Aorta (tissue), 5 donors: ENCODE data around the gene CD247. TPM values are rescaled to one million over a fixed set of nuclear protein-coding genes. Genes with fewer than 3 reads are reported as not detected.

Experiments used
- ATAC-seq: fragments of 200-7000 bp; cut with Tn5 transposase; one replicate; pipeline ENCODE4 v1.9.1; 2022; ENCODE audit warnings: moderate library complexity; ENCODE audit not compliant: low FRiP score
- DNase-seq, 2 donors: peaks; one replicate each; pipeline ENCODE4 v3.0.0-alpha.2; 2020
- H3K27ac ChIP-seq, 2 donors: one replicate each; pipeline ENCODE4 v1.5.1; 2013; ENCODE audit warnings: low read length in 2 of 2, mild to moderate bottlenecking in 2 of 2, moderate library complexity in 2 of 2, control low read depth in 1 of 2, inconsistent platforms in 1 of 2, low read depth in 1 of 2
- H3K27me3 ChIP-seq, 2 donors: one replicate each; pipeline ENCODE4 v1.6.1; 2013; ENCODE audit warnings: control low read depth in 1 of 2, low read length in 1 of 2, mild to moderate bottlenecking in 1 of 2, moderate library complexity in 1 of 2; ENCODE audit not compliant: insufficient read depth in 2 of 2, control insufficient read depth in 1 of 2
- H3K36me3 ChIP-seq, 2 donors: one replicate each; pipeline ENCODE4 v1.6.1; 2013; ENCODE audit warnings: control low read depth in 1 of 2, low read length in 1 of 2, mild to moderate bottlenecking in 1 of 2; ENCODE audit not compliant: insufficient read depth in 2 of 2, control insufficient read depth in 1 of 2
- H3K4me1 ChIP-seq, 2 donors: one replicate each; pipeline ENCODE4 v1.6.1; 2013; ENCODE audit warnings: low read length in 2 of 2, control low read depth in 1 of 2, mild to moderate bottlenecking in 1 of 2, moderate library complexity in 1 of 2; ENCODE audit not compliant: insufficient read depth in 2 of 2, control insufficient read depth in 1 of 2
- H3K4me3 ChIP-seq, 2 donors: one replicate each; pipeline ENCODE4 v1.5.1; 2013; ENCODE audit warnings: low read length in 2 of 2, control low read depth in 1 of 2, mild to moderate bottlenecking in 1 of 2
- H3K9me3 ChIP-seq: one replicate; pipeline ENCODE4 v1.6.1; 2013; ENCODE audit warnings: mild to moderate bottlenecking, low read length; ENCODE audit not compliant: control insufficient read depth
- WGBS, 2 donors: extraction: QIAGEN DNeasy Blood & Tissue Kit; methylation state at CpG; one replicate each; pipeline ENCODE4 v1.1.7; 2013; 5-methylcytosine and 5-hydroxymethylcytosine counted together
- intact Hi-C, 2 donors: fragments of 100-400 bp; cut with DNase I; formaldehyde crosslinking; loops; one replicate each; pipeline versions ENCODE4 v1.14.2 to v1.15.0; 2022
- long read RNA-seq, 2 donors: library from polyadenylated mRNA; unstranded; transcript quantifications; one replicate each; pipeline ENCODE4 v2.0.0, GENCODE V29; 2020 to 2021
- polyA plus RNA-seq, 2 donors: library from polyadenylated mRNA; stranded (reverse); fragments of 200-250 nt; gene quantifications; one replicate each; pipeline ENCODE4 v1.2.3, GENCODE V29; 2013
- total RNA-seq, 2 donors: library from RNA; stranded (reverse); fragmentation: NEBNext Ultra II Directional; extraction: Animal tissue kit (Norgen Biotek cat#: 25700); gene quantifications; one replicate each; pipeline ENCODE4 v1.2.1, GENCODE V29; 2021
- donor health status: healthy with polysubstance abuse.
- donor health status: Bipolar disorder and iron deficiency.
- donor health status: DM: no; HTN: no; CAD: no.
- donor health status: DM: no; HTN: no; CAD: no.
- donor health status: DM: yes; HTN: yes; CAD: no.

Gene CD247
- total RNA-seq = 1 to 10 TPM; 4.0 to 4.3 TPM
- polyA plus RNA-seq = under 1 TPM in 1 of 2 donors, not detected in 1; 0.64 TPM
- long read RNA-seq, donor 1, transcript CD247-202 (8 exons, 1,678 nt) = major isoform, 6 of 9 reads
- long read RNA-seq, donor 1, partial matches to known transcripts = 0 of 9 reads
- long read RNA-seq, donor 1, other reads (novel, unspliced or antisense) = 3 of 9 reads
- long read RNA-seq, donor 2, partial matches to known transcripts = 1 of 5 reads
- long read RNA-seq, donor 2, other reads (novel, unspliced or antisense) = 4 of 5 reads

DNA sequence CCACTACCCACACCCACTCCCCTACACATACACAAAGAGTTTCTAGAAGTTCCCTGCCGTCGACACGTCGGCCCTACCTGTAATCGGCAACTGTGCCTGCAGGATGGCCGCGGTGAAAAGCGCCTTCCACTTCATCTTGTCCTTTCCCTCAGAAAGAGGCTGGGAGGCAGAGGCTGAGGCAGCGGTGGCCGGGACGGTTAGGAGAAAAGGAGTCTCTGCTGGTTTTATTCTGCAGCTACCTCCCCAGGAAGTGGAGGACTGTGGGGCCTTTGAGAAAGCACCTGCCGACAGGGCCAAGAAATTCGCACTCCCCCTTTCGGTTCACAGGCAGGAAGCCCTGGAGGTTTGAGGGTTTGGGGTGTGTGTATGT, at the start of gene CD247:
Gene CD247 (minus strand): TSS at position 199 of the 370 bp plus-strand sequence. CDS start 64 bp downstream, at position 135.
- H3K4me3 ChIP-seq = no peak within 1 kb of the TSS
- intact Hi-C loops = no loop called here

DNA sequence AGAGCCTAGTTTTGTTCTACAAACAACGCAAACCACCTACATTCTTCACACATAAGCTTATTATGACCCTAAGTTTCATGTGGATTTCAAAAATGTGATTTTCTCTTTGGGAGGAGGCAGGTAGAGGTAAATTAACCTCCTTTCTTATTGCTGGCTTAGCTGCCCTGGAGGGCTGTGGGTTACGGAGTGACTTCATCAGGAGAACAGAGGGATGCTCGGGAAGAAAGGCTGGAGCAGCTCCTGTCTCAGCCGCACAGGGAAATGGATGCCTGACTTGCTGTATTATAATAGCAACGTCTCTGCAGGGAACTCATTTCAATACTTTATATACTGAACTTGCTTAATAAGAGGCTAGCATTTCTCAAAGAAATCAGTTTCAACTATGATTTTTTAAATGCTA, 49.3 kb upstream of the CD247 start:
- H3K4me1 ChIP-seq = no peaks in the 10 kb centered on the region
- no peak overlapping the region for H3K4me3 ChIP-seq

More for the DNA sequence above, at the start of gene CD247:
- Histone ChIP-seq H3K27me3 (no peaks in the 10 kb centered on the region), H3K4me1 (no peaks in the 10 kb centered on the region), H3K9me3 (no peaks in the 10 kb centered on the region), H3K36me3 (no peaks in the 10 kb centered on the region), H3K27ac (no peak within 1 kb of the TSS)
- WGBS, 2 donors = 89% methylated on average over 14 of the region's 14 CpGs
- DNase-seq (no peak), ATAC-seq (no peak)

DNA sequence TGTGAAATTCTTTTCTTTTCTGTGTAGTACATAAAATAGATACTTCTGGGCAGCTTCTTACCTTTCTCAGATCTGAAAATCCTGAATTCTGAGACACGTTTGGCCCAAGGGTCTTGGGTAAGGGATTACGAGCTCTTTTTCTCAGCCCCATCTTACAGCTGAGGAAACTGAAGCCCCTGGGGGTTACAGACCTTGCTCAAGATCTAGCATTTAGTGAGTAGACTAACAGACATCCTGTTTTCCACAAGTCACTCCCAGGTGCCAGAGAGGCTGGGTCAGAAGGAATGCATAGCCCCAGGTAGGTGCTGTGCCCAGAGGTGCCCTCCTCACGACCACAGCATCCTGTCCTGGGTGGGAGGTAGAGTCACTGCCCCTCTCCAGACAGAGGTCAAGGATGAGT, 48.4 kb upstream of the CD247 start:
- no peak overlapping the region for H3K27ac ChIP-seq
- no peak overlapping the region for H3K4me3 ChIP-seq
- H3K36me3 ChIP-seq = no peaks in the 10 kb centered on the region
- DNase-seq (no peak), ATAC-seq (no peak)
- intact Hi-C loops = no loop called here
- no peaks in the 10 kb centered on the region for H3K27me3 ChIP-seq
- WGBS, 2 donors = 93 to 97% methylated on average over 3 of the region's 3 CpGs
- no peaks in the 10 kb centered on the region for H3K4me1 ChIP-seq
- H3K9me3 ChIP-seq = no peaks in the 10 kb centered on the region

More for the DNA sequence above, 49.3 kb upstream of the CD247 start:
- Histone ChIP-seq H3K9me3 (no peaks in the 10 kb centered on the region), H3K27ac (no peak overlapping the region), H3K36me3 (no peaks in the 10 kb centered on the region), H3K27me3 (no peaks in the 10 kb centered on the region)
- DNase-seq (no peak), ATAC-seq (no peak)
- WGBS, 2 donors = 35 to 42% methylated on average over 5 of the region's 5 CpGs
- intact Hi-C loops = no loop called here

DNA sequence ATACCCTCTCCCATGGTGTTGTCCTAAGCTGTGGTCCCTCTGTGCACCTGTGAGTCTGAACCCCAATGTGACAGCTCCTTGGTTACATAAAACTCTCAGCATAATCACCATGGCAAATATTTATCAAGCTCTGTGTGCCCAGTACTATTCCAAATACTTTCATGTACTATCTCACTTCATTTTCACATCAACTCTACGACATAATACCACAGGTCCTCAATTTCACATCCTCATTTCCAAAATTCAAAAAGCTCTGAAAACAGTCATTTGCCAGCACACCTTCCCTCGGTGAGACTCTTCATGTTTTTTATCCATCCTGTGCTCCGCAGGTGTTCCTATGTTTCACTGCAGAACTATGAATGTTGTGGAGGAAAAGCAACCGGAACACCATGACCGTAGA, 47.6 kb upstream of the CD247 start:
- no peaks in the 10 kb centered on the region for H3K27me3 ChIP-seq
- H3K9me3 ChIP-seq = no peaks in the 10 kb centered on the region
- no peaks in the 10 kb centered on the region for H3K36me3 ChIP-seq
- H3K4me1 ChIP-seq = no peaks in the 10 kb centered on the region
- H3K4me3 ChIP-seq = no peak overlapping the region
- 94 to 95% methylated on average over 5 of the region's 5 CpGs for WGBS, 2 donors
- intact Hi-C loops = no loop called here
- DNase-seq (no peak), ATAC-seq (no peak)
- H3K27ac ChIP-seq = no peak overlapping the region

DNA sequence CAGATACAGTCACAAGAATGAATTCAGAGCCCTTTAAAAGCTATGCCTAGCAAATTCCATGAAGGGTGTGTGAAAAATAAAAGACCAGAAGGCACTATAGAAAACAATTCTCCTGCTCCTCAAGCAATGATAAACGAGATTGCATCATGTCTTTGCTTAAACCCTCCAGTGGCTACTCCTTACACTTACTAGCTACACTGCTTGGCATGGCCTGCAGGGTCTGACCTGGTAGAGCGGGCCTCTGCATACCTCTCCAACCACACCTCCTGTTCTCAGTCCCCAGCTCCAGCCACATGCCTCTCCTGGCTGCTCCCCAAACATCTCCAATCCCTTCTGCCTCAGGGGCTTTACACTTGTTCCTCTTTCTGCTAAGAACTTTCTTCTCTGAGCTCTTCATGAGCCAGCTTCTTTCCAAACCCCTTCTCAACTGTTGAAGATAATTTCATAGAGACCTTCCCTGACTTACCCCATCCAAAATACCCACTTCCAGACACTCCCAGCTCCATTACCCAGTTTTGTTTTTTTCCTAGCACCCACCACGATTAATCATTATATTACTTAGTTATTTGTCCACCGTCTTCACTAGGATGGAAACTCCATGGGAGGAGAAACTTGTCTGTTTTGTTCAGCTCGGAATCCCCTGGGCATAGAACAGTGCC, 46.4 kb upstream of the CD247 start:
- no peak for ATAC-seq
- intact Hi-C loops = no loop called here
- Histone ChIP-seq H3K4me3 (no peak overlapping the region), H3K36me3 (no peaks in the 10 kb centered on the region), H3K4me1 (no peaks in the 10 kb centered on the region), H3K9me3 (no peaks in the 10 kb centered on the region), H3K27me3 (no peaks in the 10 kb centered on the region), H3K27ac (no peak overlapping the region)
- DNase-seq = no peak
- 84 to 92% methylated on average over 5 of the region's 5 CpGs for WGBS, 2 donors

DNA sequence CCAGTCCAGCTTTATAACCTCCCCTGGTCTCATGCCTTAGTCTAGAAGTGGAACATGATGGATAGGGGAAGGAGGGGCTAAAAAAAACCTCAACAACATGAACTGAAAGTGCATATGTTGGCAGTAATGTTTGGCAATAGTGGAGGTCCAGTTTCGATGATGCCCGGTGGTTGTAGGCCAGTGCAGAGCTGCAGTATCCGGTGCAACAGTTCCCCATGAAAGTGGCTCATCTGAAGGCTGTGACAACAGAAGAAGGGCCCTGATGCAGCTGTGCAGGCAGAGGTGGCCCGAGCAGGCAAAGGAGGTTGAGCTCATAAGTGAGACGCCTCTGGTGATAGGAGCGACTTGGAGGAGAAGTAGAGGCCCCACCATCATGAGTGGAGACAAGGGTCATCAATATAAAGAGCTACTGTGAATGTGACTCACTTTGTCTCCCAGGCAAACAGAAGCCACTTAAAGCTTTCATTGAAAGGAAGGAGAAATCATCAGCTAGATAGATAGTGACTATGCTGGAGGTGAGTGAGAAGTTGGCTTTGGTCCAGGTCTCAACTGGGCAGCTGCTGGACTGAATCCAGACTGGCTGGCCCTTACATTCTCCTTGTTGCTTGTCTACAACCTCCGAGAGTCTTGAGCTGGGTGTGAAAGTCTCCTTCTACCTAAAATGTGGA, 45.4 kb upstream of the CD247 start:
- Histone ChIP-seq H3K4me1 (no peaks in the 10 kb centered on the region), H3K9me3 (no peaks in the 10 kb centered on the region), H3K27ac (no peak overlapping the region), H3K4me3 (no peak overlapping the region), H3K36me3 (no peaks in the 10 kb centered on the region), H3K27me3 (no peaks in the 10 kb centered on the region)
- intact Hi-C loops = no loop called here
- 62 to 66% methylated on average over 7 of the region's 7 CpGs for WGBS, 2 donors
- ATAC-seq (peak; percentile 59), DNase-seq (peak; percentile 71 to 72)

DNA sequence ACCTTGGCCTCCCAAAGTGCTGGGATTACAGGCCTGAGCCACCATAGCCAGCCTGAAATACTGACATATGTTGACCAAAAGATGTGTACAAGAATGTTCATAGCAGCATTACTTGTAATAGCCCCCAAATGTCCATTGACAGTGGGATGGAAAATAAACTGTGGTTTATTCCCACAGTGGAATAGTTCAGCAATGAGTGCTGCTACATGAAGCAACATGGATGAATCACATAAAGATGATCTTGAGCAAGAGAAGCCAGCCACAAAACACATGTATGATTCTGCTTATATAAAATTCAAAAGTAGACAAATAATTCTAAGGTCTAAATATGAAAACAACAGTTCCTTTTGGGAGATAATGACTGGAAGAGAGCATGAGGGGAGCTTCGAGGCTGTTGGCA, 44.4 kb upstream of the CD247 start:
- H3K9me3 ChIP-seq = no peaks in the 10 kb centered on the region
- H3K27ac ChIP-seq = no peak overlapping the region
- no peak for ATAC-seq

DNA sequence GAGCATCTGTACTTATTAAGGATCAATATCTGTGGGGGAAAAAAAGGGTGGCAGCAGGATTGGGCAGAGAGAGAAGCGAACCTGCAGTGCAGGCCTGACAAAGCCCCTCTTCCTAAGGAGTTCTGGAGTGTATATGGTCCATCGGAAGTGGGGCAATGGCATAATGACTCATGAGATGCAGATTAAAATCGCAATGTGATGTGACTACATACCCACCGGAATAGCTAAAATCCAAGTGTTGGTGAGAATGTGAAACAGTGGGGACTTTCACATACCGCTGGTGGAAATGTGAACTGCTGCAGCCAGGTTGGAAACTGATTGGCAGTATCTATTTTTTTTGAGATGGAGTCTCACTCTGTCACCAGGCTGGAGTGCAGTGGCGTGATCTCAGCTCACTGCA, 43.4 kb upstream of the CD247 start:
- DNase-seq = no peak
- no peaks in the 10 kb centered on the region for H3K27me3 ChIP-seq
- H3K36me3 ChIP-seq = no peaks in the 10 kb centered on the region
- no peaks in the 10 kb centered on the region for H3K9me3 ChIP-seq
- no peak overlapping the region for H3K4me3 ChIP-seq
- 93 to 95% methylated on average over 6 of the region's 6 CpGs for WGBS, 2 donors
- no peak overlapping the region for H3K27ac ChIP-seq
- no peak for ATAC-seq
- intact Hi-C loops = no loop called here
- no peaks in the 10 kb centered on the region for H3K4me1 ChIP-seq

More for the DNA sequence above, 44.4 kb upstream of the CD247 start:
- DNase-seq = no peak
- intact Hi-C loops = no loop called here
- H3K27me3 ChIP-seq = no peaks in the 10 kb centered on the region
- no peaks in the 10 kb centered on the region for H3K36me3 ChIP-seq
- H3K4me3 ChIP-seq = no peak overlapping the region
- WGBS, 2 donors = 89 to 94% methylated on average over 1 of the region's 1 CpG
- no peaks in the 10 kb centered on the region for H3K4me1 ChIP-seq
